Measurements from ENCODE around the gene KIF3C.
A peak's percentile ranks its signal among the peaks of the same experiment; 100 is the strongest.

DNA sequence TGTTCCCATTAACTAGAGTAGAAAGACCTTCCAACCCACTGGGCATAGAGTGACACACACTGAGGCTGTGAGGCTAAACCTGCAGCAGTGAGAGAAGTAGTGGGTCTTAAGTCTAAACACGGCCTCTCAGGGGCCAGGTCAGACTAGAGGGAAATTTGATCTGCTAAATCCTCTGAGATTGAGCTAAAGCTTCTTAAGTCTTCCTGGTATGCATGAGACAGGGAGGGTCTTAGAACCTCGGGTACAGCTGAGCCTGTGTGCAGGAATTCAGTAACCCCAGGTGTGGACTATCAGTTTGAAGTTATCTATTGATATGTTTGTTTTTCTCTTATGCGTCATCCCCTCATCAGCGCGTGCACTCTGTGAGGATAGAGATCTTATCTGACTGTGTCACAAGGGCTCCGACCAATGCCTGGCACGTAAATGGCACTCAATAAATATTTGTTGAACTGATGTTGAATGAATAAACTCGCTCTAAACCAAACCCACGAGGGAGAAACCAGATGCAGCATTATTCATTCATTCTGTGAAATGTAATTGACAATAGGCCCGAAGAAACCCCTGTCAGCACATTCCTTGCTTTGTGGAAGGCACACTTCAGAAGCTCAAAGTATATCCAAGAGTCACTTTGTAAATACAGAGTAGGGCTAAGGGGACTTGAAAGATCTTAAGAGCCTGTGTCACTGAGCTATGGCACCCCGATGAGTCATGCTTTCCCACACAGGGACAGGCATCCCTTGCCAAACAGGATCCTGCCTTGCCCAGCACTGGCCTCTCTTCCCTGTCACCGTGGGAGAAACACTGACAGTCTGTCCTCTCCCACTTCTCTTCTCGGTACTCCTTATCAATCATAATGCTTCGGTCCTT, 29.9 kb upstream of the KIF3C start:
- TF ChIP-seq, protein P1, sequence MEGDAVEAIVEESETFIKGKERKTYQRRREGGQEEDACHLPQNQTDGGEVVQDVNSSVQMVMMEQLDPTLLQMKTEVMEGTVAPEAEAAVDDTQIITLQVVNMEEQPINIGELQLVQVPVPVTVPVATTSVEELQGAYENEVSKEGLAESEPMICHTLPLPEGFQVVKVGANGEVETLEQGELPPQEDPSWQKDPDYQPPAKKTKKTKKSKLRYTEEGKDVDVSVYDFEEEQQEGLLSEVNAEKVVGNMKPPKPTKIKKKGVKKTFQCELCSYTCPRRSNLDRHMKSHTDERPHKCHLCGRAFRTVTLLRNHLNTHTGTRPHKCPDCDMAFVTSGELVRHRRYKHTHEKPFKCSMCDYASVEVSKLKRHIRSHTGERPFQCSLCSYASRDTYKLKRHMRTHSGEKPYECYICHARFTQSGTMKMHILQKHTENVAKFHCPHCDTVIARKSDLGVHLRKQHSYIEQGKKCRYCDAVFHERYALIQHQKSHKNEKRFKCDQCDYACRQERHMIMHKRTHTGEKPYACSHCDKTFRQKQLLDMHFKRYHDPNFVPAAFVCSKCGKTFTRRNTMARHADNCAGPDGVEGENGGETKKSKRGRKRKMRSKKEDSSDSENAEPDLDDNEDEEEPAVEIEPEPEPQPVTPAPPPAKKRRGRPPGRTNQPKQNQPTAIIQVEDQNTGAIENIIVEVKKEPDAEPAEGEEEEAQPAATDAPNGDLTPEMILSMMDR (IDR thresholded peaks at IDR 0.05; ENCODE audit: extremely low read depth in 1 of 2, insufficient read depth in 1 of 2, low read depth in 1 of 2, low read length in 2 of 2): no peak
- TF ChIP-seq EZH2 (IDR thresholded peaks at IDR 0.05; ENCODE audit: borderline replicate concordance, low read depth, low read length, severe bottlenecking) (no peak), JUN (IDR thresholded peaks at IDR 0.05; ENCODE audit: borderline replicate concordance, insufficient read depth, insufficient read length, low read depth) (peak; percentile 40)

Data from endothelial cell of umbilical vein (primary cell).